HepG2 (cell line): ENCODE measurements around the gene PTK7.

ENCODE experiments used
- CEBPB ChIP-seq: IDR thresholded peaks from 2 replicates; pipeline ENCODE4 v1.6.1; 2011; ENCODE audit warnings: low read depth, low read length, improper control_type of control experiment, borderline replicate concordance
- CENPBD1 ChIP-seq: sonication (generic); formaldehyde crosslinking; IDR thresholded peaks from 2 replicates; pipeline ENCODE4 v1.8.0; 2022; ENCODE audit warnings: missing genetic modification reagents, low read depth, mild to moderate bottlenecking, borderline replicate concordance
- EZH2 ChIP-seq: conservative IDR thresholded peaks from 2 replicates; pipeline ENCODE4 v1.6.1; 2012; ENCODE audit warnings: mild to moderate bottlenecking, low read depth, low read length, moderate library complexity
- HMG20A ChIP-seq: IDR thresholded peaks from 2 replicates; pipeline ENCODE4 v1.6.1; 2016; ENCODE audit warnings: borderline replicate concordance
- HNRNPH1 ChIP-seq: fragments of 200-400 bp; formaldehyde crosslinking; optimal IDR thresholded peaks from 2 replicates; pipeline ENCODE3; 2017; ENCODE audit warnings: mild to moderate bottlenecking, low read depth, low read length
- IKZF1 ChIP-seq: fragments of 450-650 bp; IDR thresholded peaks from 2 replicates; pipeline ENCODE4 v1.7.1; 2016
- MEIS2 ChIP-seq: sonication (generic); formaldehyde crosslinking; IDR thresholded peaks from 2 replicates; pipeline ENCODE4 v1.9.0; 2021; ENCODE audit warnings: mild to moderate bottlenecking, missing genetic modification reagents
- NFKB2 ChIP-seq: sonication (generic); formaldehyde crosslinking; IDR thresholded peaks from 2 replicates; pipeline ENCODE4 v1.4.0; 2020; ENCODE audit warnings: missing genetic modification reagents, borderline replicate concordance
- ZFYVE20 ChIP-seq: sonication (generic); formaldehyde crosslinking; IDR thresholded peaks from 2 replicates; pipeline ENCODE4 v1.8.0; 2023; ENCODE audit warnings: low read depth, mild to moderate bottlenecking, moderate library complexity, missing genetic modification reagents, borderline replicate concordance
- ZNF382 ChIP-seq: sonication (generic); formaldehyde crosslinking; IDR thresholded peaks from 2 replicates; pipeline ENCODE4 v1.5.0; 2020; ENCODE audit warnings: missing genetic modification reagents, mild to moderate bottlenecking, borderline replicate concordance
- ZNF766 ChIP-seq: sonication (generic); formaldehyde crosslinking; IDR thresholded peaks from 2 replicates; pipeline ENCODE4 v1.5.0; 2020; ENCODE audit warnings: missing genetic modification reagents, borderline replicate concordance
- TF ChIP-seq, protein P1 (sequence below): sonication (generic); formaldehyde crosslinking; IDR thresholded peaks from 2 replicates; pipeline ENCODE4 v1.4.0; 2020; ENCODE audit warnings: missing genetic modification reagents
- TF ChIP-seq, protein P2 (sequence below): sonication (generic); IDR thresholded peaks from 2 replicates; pipeline ENCODE4 v1.6.1; 2016; ENCODE audit warnings: low read depth, borderline replicate concordance

GRCh38 chr6:43186706-43187105 is 110.6 kb downstream of the PTK7 start:
- TF ChIP-seq ZNF382, result no peak
- TF ChIP-seq HNRNPH1, result no peak
- no peak for TF ChIP-seq CENPBD1 (CRISPR knock-in tag)
- TF ChIP-seq, protein P1, sequence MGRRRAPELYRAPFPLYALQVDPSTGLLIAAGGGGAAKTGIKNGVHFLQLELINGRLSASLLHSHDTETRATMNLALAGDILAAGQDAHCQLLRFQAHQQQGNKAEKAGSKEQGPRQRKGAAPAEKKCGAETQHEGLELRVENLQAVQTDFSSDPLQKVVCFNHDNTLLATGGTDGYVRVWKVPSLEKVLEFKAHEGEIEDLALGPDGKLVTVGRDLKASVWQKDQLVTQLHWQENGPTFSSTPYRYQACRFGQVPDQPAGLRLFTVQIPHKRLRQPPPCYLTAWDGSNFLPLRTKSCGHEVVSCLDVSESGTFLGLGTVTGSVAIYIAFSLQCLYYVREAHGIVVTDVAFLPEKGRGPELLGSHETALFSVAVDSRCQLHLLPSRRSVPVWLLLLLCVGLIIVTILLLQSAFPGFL (CRISPR knock-in tag), result no peak
- TF ChIP-seq ZNF766, result no peak
- TF ChIP-seq EZH2, result no peak
- TF ChIP-seq IKZF1, result no peak
- TF ChIP-seq, protein P2, sequence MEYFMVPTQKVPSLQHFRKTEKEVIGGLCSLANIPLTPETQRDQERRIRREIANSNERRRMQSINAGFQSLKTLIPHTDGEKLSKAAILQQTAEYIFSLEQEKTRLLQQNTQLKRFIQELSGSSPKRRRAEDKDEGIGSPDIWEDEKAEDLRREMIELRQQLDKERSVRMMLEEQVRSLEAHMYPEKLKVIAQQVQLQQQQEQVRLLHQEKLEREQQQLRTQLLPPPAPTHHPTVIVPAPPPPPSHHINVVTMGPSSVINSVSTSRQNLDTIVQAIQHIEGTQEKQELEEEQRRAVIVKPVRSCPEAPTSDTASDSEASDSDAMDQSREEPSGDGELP, result no peak
- no peak for TF ChIP-seq MEIS2 (CRISPR knock-in tag)
- no peak for TF ChIP-seq HMG20A (CRISPR knock-in tag)
- no peak for TF ChIP-seq ZFYVE20 (CRISPR knock-in tag)
- TF ChIP-seq CEBPB, result no peak
- TF ChIP-seq NFKB2 (CRISPR knock-in tag), result no peak
